ENCODE data around the gene AUTS2.
"Not testable (repeated sequence)": the region's sequence is repeated elsewhere in the genome, so short reads cannot be mapped to it uniquely, and the experiment has no call there.

Gene AUTS2

DNA sequence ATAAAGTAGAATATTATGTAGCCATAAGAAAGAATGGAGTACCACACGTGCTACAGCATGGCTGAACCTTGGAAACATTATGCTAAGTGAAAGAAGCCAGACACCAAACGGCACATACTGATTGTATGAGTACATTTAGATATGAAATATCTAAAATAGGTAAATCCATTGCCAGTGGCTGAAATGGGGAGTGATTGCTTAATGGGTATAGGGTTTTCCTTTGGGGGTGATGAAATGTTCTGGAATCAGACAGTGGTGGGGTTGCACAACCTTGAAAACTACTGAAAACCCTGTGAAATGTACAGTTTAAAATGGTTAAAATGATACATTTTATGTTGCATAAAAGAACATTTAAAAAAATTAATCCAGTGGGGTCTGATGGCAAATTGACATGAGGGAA is 667.9 kb downstream of the AUTS2 start:
- DNase-seq (ENCODE audit: low read depth), result no peak
- no peak for TF ChIP-seq CTCF (IDR thresholded peaks at IDR 0.05; ENCODE audit: low read depth, low read length, missing control alignments)
- in situ Hi-C loops (cut with HindIII; ENCODE audit: low sequenced_read_pairs), result no loop called here

GRCh38 chr7:70267381-70268120 is 669.3 kb downstream of the AUTS2 start:
- H3K4me3 ChIP-seq (ENCODE audit: low read depth, low read length), result no peak overlapping the region
- in situ Hi-C loops (cut with HindIII; ENCODE audit: low sequenced_read_pairs), result no loop called here
- no peak for TF ChIP-seq CTCF (IDR thresholded peaks at IDR 0.05; ENCODE audit: low read depth, low read length, missing control alignments)
- DNase-seq (ENCODE audit: low read depth), result no peak

More for the DNA sequence above, 667.9 kb downstream of the AUTS2 start:
- H3K4me3 ChIP-seq (ENCODE audit: low read depth, low read length), result no peak overlapping the region

DNA sequence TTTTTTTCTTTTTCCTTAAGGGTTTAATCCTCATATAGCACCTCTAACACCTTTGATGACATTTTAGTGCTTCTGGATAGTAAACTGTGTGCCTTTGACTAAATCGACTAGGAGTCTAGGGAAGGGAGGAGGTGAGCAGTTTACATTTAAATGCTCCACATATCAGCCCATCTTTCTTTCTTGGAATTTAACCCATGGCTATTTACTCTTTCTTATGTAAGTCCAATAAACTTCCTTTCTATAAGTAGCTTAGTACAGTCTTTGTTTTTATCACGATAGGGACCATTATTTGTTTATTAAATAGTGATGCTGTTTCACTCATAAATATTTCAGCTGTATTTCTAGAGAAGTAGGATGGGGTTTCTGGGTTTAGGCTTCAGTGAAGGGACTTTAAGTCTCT is 669.9 kb downstream of the AUTS2 start:
- H3K4me3 ChIP-seq (ENCODE audit: low read depth, low read length), result no peak overlapping the region
- in situ Hi-C loops (cut with HindIII; ENCODE audit: low sequenced_read_pairs), result no loop called here
- TF ChIP-seq CTCF (IDR thresholded peaks at IDR 0.05; ENCODE audit: low read depth, low read length, missing control alignments), result no peak
- DNase-seq (ENCODE audit: low read depth), result no peak

DNA sequence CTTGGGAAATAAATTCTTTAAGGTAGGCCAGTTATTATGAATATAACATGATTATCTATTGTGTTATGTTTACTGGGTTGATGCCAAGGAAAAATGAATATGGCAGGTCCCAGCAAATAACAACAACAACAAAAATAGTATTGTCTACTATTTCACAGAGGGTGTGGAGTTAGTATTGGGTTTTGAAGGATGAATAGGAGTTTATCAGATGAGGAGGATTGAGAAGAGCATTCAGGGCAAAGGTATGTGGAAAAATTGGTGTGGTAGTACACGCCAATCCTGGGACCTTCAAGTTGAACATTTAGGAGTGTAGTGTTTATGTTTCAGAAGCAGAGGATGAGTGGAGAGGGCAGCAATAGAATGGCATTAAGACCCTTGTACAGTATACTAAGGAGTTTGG is 671.9 kb downstream of the AUTS2 start:
- H3K4me3 ChIP-seq (ENCODE audit: low read depth, low read length), result no peak overlapping the region
- TF ChIP-seq CTCF (IDR thresholded peaks at IDR 0.05; ENCODE audit: low read depth, low read length, missing control alignments), result no peak
- no peak for DNase-seq (ENCODE audit: low read depth)
- in situ Hi-C loops (cut with HindIII; ENCODE audit: low sequenced_read_pairs), result no loop called here

GRCh38 chr7:70271617-70272081 is 673.4 kb downstream of the AUTS2 start:
- DNase-seq (ENCODE audit: low read depth), result no peak
- TF ChIP-seq CTCF (IDR thresholded peaks at IDR 0.05; ENCODE audit: low read depth, low read length, missing control alignments), result no peak
- no peak overlapping the region for H3K4me3 ChIP-seq (ENCODE audit: low read depth, low read length)
- in situ Hi-C loops (cut with HindIII; ENCODE audit: low sequenced_read_pairs), result no loop called here

DNA sequence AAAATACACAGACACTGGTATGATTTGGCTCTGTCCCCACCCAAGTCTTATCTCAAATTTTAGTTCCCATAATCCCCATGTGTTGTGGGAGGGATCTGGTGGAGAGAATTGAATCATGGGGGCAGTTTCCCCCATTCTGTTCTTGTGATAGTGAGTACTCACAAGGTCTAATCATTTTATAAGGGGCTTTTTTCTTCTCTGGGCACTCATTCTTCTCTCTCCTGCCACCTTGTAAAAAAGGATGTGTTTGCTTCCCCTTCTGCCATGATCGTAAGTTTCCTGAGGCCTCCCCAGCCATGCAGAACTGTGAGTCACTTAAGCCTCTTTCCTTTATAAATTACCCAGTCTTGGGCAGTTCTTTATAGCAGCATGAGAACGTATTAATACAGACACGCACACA is 677.3 kb downstream of the AUTS2 start:
- H3K4me3 ChIP-seq (ENCODE audit: low read depth, low read length); DNase-seq (ENCODE audit: low read depth); in situ Hi-C loops (cut with HindIII; ENCODE audit: low sequenced_read_pairs): not testable (repeated sequence)

DNA sequence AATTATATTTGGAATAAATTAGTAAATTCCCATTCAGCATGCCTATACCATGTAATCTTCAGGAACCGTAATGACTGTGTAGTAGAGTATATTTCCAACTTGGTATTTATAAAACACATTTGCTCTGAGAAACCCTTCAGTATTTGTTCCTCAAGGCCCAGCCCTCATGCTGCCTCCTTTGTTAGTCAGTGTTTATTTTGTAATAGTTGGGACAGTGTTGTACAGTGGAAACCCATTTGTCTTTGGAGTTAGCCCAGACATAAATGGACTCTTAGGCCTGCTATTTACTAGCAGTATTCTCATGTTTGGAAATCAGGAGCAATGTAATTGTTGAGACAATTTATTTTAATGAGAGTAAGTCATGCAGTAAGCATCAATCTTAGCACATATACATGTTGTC is 686.9 kb downstream of the AUTS2 start:
- no peak overlapping the region for H3K4me3 ChIP-seq (ENCODE audit: low read depth, low read length)
- in situ Hi-C loops (cut with HindIII; ENCODE audit: low sequenced_read_pairs), result no loop called here
- no peak for DNase-seq (ENCODE audit: low read depth)
- no peak for TF ChIP-seq CTCF (IDR thresholded peaks at IDR 0.05; ENCODE audit: low read depth, low read length, missing control alignments)
